ENCODE measurements around the gene NOC2L.

GRCh38 chr1:925561-926421, 33.3 kb downstream of the NOC2L start:
- TF ChIP-seq CTCF (IDR thresholded peaks at IDR 0.05), result no peak
- TF ChIP-seq POLR2A (IDR thresholded peaks at IDR 0.05), result no peak
- TF ChIP-seq EP300 (IDR thresholded peaks at IDR 0.05), result no peak

Data from ovary (tissue), 3 donors.